ENCODE data around the gene GRM5.
"Not testable (repeated sequence)": the region's sequence is repeated elsewhere in the genome, so short reads cannot be mapped to it uniquely, and the experiment has no call there.

Gene GRM5

GRCh38 chr11:88507771-88508417 lies 557.9 kb downstream of the GRM5 start:
- no peak for DNase-seq

DNA sequence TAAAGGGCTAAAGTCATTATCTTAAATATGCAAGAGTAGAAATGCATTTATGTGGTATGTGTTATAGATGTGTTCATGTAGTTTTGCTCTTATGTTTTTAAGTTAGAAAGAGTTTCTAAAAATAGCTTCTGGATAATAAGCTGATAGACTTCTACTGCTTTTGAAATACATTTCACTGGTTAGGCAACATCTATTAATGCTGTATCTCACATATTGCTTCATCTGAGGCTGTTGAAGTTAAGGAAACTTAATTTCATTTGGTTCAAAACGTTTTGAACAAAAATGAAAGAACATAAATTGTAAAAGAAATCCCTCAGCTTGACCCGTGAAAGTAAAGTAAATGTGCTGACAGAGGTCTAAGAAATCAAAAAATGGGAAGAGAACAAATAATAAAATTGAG lies 564.2 kb downstream of the GRM5 start:
- no peak for DNase-seq

DNA sequence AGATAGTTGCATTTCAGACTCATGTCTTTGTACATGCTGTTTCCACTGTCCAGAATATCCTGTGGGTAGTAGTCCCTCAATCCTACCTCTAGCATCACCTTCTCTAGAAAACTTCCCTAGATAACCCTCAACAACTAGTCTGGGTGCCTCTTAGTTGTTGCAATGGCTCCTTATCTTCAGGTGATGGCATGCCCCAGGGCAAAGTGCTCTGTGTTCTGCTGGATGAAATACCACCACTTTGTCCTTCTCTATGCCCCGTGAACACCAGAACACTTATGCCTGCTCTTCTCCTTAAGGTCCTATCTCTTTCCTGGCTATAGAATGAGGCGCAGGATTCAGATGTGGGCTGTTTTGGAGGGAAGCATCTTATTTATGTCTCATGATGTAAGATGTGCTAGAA lies 569.9 kb downstream of the GRM5 start:
- no peak for DNase-seq

GRCh38 chr11:88494848-88495247 lies 570.9 kb downstream of the GRM5 start:
- DNase-seq = no peak

- DNase-seq = no peak
Measured at GRCh38 chr11:88491674-88492073, 574.1 kb downstream of the GRM5 start.

GRCh38 chr11:88489030-88489429 lies 576.8 kb downstream of the GRM5 start:
- no peak for DNase-seq

DNA sequence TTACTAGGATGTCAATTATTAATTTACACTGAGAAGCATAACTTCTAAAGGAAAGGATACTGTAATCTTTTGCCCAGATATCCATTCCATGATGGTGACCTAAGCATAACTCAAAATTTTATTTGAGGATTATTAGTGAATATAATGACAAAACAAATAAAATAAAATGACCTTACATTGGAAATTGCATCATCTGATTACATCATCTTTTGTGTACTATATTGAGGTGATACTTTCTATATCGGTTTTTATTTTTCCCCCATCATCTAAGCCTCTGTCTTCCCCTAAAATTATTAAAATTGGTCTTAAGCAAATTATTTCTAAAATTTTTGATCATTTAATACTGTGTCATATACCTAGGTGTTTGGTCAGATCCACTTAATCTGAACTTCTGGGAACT lies 578.1 kb downstream of the GRM5 start:
- no peak for DNase-seq

DNA sequence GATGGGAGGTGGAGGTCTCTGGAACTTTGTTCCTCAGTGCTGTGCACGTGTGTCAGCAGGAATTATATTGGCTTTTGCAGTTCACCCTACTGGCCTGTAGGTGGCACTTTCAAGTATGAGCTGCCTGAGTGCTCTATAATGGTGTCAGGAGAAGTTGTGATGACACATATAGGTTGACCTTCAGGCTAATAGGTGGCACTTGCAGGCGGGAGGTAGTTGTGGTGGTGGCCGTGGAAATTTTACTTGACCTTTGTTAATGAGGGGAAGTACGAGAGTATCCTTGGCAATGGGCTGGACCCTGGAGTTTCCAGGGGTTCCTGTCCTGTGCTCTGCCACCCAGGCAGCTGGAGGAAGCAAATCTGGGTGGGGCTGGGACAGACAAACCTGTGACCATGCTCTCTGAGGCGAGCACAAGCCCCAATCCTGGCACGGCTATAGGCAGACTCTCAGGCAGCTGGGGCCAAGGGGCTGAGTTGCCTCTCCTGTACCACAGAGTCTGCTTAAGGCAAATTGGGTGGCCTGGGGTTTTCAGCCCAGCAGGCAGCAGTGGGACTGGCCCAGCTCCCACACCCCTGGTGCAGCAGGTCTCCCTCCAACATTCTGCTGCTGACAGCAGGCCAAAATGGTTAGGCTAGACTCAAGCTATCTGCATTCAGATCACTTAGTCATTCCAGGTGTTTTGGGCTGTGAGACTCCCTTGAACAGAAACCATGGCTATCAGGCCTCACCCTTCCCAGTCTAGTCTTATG lies 580.7 kb downstream of the GRM5 start:
- peak in 5 of 51 donors; percentile 1 to 7 (median 5) for DNase-seq

DNA sequence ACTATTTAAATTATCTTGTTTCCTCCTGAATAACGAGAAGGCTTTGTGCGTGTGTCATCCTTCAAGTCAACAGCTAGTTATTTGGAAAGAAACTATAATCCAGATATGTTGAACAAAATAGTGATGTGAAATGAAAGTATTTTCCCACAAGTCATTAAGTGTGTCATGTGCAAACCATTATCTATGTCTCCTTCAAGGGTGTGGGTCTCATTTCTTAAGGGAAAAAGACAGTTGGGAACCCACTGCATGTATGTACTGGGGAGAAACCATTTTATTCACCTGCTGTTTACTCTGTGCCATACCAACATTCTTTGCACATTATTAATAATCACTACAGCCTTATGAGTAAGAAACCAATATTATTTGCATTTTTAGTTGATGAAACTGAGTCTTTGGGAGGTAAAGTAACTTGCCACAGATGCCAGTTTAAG lies 582.9 kb downstream of the GRM5 start:
- DNase-seq = no peak

DNA sequence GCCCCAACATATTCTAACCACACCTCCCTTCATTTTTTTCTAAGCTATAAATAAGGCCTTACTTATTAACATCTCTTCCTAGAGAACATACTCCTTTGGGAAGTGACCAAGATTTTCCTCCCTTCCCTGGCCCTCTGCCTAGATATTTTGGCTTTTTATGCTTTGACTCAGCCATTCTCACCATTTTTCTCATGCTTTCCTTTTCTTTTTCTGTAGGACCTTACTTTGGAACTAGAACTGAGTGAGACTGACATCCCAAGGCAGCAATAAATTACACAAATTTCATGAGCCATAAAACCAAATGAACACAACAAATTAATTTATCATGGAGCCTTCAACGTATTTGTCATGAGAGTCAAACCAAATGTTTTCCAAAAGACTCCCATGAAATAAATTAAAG lies 585.6 kb downstream of the GRM5 start:
- no peak for DNase-seq

GRCh38 chr11:88478136-88478815 lies 587.5 kb downstream of the GRM5 start:
- DNase-seq = no peak

DNA sequence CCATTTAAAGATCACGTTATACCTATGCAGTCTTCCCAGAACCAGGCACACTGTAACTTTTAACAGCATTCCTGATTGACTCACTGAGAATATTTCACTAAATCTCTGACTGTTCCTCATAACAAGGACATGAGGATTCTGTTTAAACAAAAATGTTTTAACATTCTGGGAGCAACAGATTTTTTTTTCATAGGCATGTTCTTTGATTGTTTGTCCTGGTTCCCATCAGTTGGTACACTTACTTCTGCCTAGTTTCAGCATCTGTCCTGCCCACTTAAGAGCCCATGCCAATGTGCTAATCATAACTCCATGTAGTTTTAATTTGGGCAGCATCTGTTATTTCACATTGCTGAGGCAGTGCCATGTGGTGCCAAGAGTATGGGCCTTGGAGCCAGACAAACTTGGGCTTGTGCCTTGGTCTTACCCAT lies 589.8 kb downstream of the GRM5 start:
- DNase-seq = no peak

GRCh38 chr11:88474655-88475054 lies 591.1 kb downstream of the GRM5 start:
- DNase-seq = no peak

GRCh38 chr11:88469561-88470225 lies 596.1 kb downstream of the GRM5 start:
- DNase-seq = no peak

DNA sequence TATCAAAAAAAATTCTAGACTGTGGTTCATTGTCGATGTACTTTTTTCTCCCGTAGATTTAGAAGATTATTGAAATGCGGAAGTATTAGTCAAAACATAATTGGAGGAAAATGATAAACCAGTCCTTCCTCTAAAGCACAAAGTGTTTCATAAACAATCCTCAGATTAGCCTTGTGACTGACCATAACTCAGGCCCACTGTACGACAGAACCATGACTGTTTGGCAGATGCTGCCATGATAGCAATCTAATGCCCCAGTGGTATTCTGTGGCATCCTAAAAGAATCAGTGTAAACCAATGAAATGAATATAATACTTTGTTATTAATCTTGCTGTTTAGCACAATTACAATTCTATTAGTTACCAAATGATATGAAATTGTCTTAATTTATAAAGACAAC lies 601.3 kb downstream of the GRM5 start:
- DNase-seq = no peak

- not testable (repeated sequence) for DNase-seq
Measured at GRCh38 chr11:88463301-88463700, 602.5 kb downstream of the GRM5 start.

DNA sequence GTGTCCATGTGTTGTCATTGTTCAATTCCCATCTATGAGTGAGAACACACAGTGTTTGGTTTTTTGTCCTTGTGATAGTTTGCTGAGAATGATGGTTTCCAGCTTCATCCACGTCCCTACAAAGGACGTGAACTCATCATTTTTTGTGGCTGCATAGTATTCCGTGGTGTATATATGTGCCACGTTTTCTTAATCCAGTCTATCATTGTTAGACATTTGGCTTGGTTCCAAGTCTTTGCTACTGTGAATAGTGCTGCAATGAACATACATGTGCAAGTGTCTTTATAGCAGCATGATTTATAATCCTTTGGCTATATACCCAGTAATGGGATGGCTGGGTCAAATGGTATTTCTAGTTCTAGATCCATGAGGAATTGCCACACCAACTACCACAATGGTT lies 607.7 kb downstream of the GRM5 start:
- not testable (repeated sequence) for DNase-seq

GRCh38 chr11:88455974-88456373 lies 609.8 kb downstream of the GRM5 start:
- DNase-seq = no peak

GRCh38 chr11:88454881-88455280 lies 610.9 kb downstream of the GRM5 start:
- no peak for DNase-seq
